HepG2 (cell line): ENCODE measurements around the gene ARFIP2. TPM values are rescaled to one million over a fixed set of nuclear protein-coding genes. Genes with fewer than 3 reads are reported as not detected.

ENCODE experiments used
- ATAC-seq: fragments of 200-7000 bp; cut with Tn5 transposase; 3 replicates; pipeline ENCODE4 v1.9.1; 2020; ENCODE audit warnings: mild to moderate bottlenecking, moderate library complexity
- BruUV-seq: library from RNA; stranded (reverse); fragments of 400-500 nt; replicated peaks from 2 replicates; lab custom pipeline; 2021; lab: Mats Ljungman, UMichigan
- CTCF ChIA-PET: fragments of 300-600 bp; formaldehyde crosslinking; extraction: SDS; loops from one replicate; lab custom pipeline; 2021; ENCODE audit warnings: low total read pairs, inconsistent platforms, low intra/inter-chr PET ratio; lab: Yijun Ruan, JAX
- POLR2A ChIA-PET: fragments of 350-600 bp; sonication (Branson Sonifier 250); formaldehyde crosslinking; loops from one replicate; lab custom pipeline; 2020; ENCODE audit warnings: antibody characterized with exemption, inconsistent platforms; lab: Yijun Ruan, JAX
- DNase-seq: peaks from one replicate; pipeline ENCODE4 v3.0.0-alpha.2; 2015; ENCODE audit warnings: low spot score
- FAIRE-seq: peaks from 3 replicates; lab custom pipeline; 2011; peaks lifted over from hg19 to GRCh38; lab: Jason Lieb, UNC
- H2AFZ ChIP-seq: one replicate; pipeline ENCODE4 v1.6.1; 2011; ENCODE audit warnings: low read length, inconsistent platforms
- H3K27ac ChIP-seq: fragments of 300-600 bp; 3 replicates; pipeline ENCODE4 v1.8.0; 2011; ENCODE audit warnings: mixed run types, mild to moderate bottlenecking, mixed read lengths, low read length, inconsistent platforms; ENCODE audit not compliant: insufficient read depth; ENCODE audit errors: extremely low read length
- H3K27me3 ChIP-seq, 2 experiments: fragments of 200-600 bp in 1 of 2; 2 replicates in 1 of 2; 3 replicates in 1 of 2; pipeline versions ENCODE4 v1.6.0 to v1.8.0; 2011; ENCODE audit warnings: low read length in 2 of 2, mild to moderate bottlenecking in 2 of 2, moderate library complexity in 2 of 2, inconsistent platforms in 1 of 2; ENCODE audit not compliant: insufficient read depth in 2 of 2, control insufficient read depth in 1 of 2
- H3K36me3 ChIP-seq, 2 experiments: fragments of 200-600 bp in 1 of 2; replicated peaks in 1 of 2; 2 replicates in 1 of 2; 3 replicates in 1 of 2; pipeline versions ENCODE4 v1.5.1 to v1.8.0; 2011; ENCODE audit warnings: low read length in 2 of 2, inconsistent platforms in 1 of 2; ENCODE audit not compliant: insufficient read depth in 2 of 2, control insufficient read depth in 1 of 2
- H3K4me1 ChIP-seq: 2 replicates; pipeline ENCODE4 v1.5.1; 2012; ENCODE audit warnings: low read length, inconsistent platforms; ENCODE audit not compliant: insufficient read depth
- H3K4me2 ChIP-seq: 2 replicates; pipeline ENCODE4 v1.6.0; 2011; ENCODE audit warnings: low read depth, low read length, inconsistent platforms
- H3K4me3 ChIP-seq, 3 experiments: fragments of 200-600 bp in 1 of 3; sonication (generic), shearing (Covaris generic) in 1 of 3; replicated peaks in 1 of 3; 2 replicates each; pipeline ENCODE4 v1.5.1; 2011 to 2016; ENCODE audit warnings: low read length in 3 of 3, inconsistent platforms in 2 of 3, low read depth in 2 of 3, mild to moderate bottlenecking in 2 of 3, control low read depth in 1 of 3, mixed read lengths in 1 of 3; ENCODE audit not compliant: insufficient read depth in 1 of 3
- H3K79me2 ChIP-seq: one replicate; pipeline ENCODE4 v1.6.1; 2011; ENCODE audit warnings: low read length, inconsistent platforms; ENCODE audit not compliant: insufficient read depth
- H3K9ac ChIP-seq: 2 replicates; pipeline ENCODE4 v1.6.0; 2011; ENCODE audit warnings: mild to moderate bottlenecking, low read depth, low read length, inconsistent platforms; ENCODE audit not compliant: insufficient read depth
- H3K9me3 ChIP-seq: 2 replicates; pipeline ENCODE4 v1.5.1; 2012; ENCODE audit warnings: mild to moderate bottlenecking, low read length
- H4K20me1 ChIP-seq: 2 replicates; pipeline ENCODE4 v1.6.0; 2011; ENCODE audit warnings: inconsistent platforms, mild to moderate bottlenecking, low read length, moderate library complexity; ENCODE audit not compliant: insufficient read depth
- CAMTA2 ChIP-seq: sonication (generic); formaldehyde crosslinking; IDR thresholded peaks from 2 replicates; pipeline ENCODE4 v1.4.0; 2020; ENCODE audit warnings: mild to moderate bottlenecking, missing genetic modification reagents, borderline replicate concordance
- FOXK1 ChIP-seq: sonication (generic); formaldehyde crosslinking; IDR thresholded peaks from 2 replicates; pipeline ENCODE4 v1.4.0; 2020; ENCODE audit warnings: low read depth, missing genetic modification reagents, borderline replicate concordance
- GABPA ChIP-seq, 2 experiments: IDR thresholded peaks; 2 replicates each; pipeline ENCODE4 v1.6.1; 2011 to 2016; ENCODE audit warnings: low read depth in 2 of 2, low read length in 1 of 2, missing biosample characterization in 1 of 2, missing genetic modification characterization in 1 of 2
- IKZF5 ChIP-seq: IDR thresholded peaks from 2 replicates; pipeline ENCODE4 v1.6.1; 2018; ENCODE audit warnings: missing genetic modification reagents, mild to moderate bottlenecking, missing compliant biosample characterization
- MYNN ChIP-seq: sonication (generic); formaldehyde crosslinking; IDR thresholded peaks from 2 replicates; pipeline ENCODE4 v1.4.0; 2020; ENCODE audit warnings: mild to moderate bottlenecking, low read depth, missing genetic modification reagents
- NFYB ChIP-seq: sonication (generic); formaldehyde crosslinking; IDR thresholded peaks from 2 replicates; pipeline ENCODE4 v1.4.0; 2020; ENCODE audit warnings: missing genetic modification reagents
- POLR2A ChIP-seq, 2 experiments: IDR thresholded peaks; 2 replicates each; pipeline ENCODE4 v1.6.1; 2011; ENCODE audit warnings: low read depth in 2 of 2, low read length in 2 of 2, mild to moderate bottlenecking in 1 of 2, moderate library complexity in 1 of 2; ENCODE audit not compliant: insufficient read depth in 1 of 2
- SOX6 ChIP-seq, 2 experiments: fragments of 450-650 bp in 1 of 2; sonication (generic) in 1 of 2; formaldehyde crosslinking in 1 of 2; IDR thresholded peaks; 2 replicates each; pipeline versions ENCODE4 v1.4.0 to v1.6.1; 2017 to 2020; ENCODE audit warnings: antibody characterized with exemption in 1 of 2, mild to moderate bottlenecking in 1 of 2, missing genetic modification reagents in 1 of 2
- ZFP41 ChIP-seq: sonication (generic); formaldehyde crosslinking; IDR thresholded peaks from 2 replicates; pipeline ENCODE4 v1.4.0; 2020; ENCODE audit warnings: mild to moderate bottlenecking, missing genetic modification reagents, borderline replicate concordance
- ZNF142 ChIP-seq: sonication (generic); formaldehyde crosslinking; IDR thresholded peaks from 2 replicates; pipeline ENCODE4 v1.4.0; 2020; ENCODE audit warnings: missing genetic modification reagents
- ZNF430 ChIP-seq: sonication (generic); formaldehyde crosslinking; IDR thresholded peaks from 2 replicates; pipeline ENCODE4 v1.9.0; 2021; ENCODE audit warnings: mild to moderate bottlenecking, missing genetic modification reagents
- ZNF530 ChIP-seq: sonication (generic); formaldehyde crosslinking; IDR thresholded peaks from 2 replicates; pipeline ENCODE4 v1.5.0; 2020; ENCODE audit warnings: low read depth, mild to moderate bottlenecking, missing genetic modification reagents
- ZNF678 ChIP-seq: sonication (generic); formaldehyde crosslinking; IDR thresholded peaks from 2 replicates; pipeline ENCODE4 v1.4.0; 2020; ENCODE audit warnings: mild to moderate bottlenecking, missing genetic modification reagents
- WGBS: methylation state at CpG from one replicate; pipeline ENCODE4 v1.1.6; 2017; ENCODE audit warnings: low lambda C conversion rate; 5-methylcytosine and 5-hydroxymethylcytosine counted together
- in situ Hi-C: cut with HindIII; loops from 2 replicates; pipeline ENCODE4 v1.10.0; 2017; ENCODE audit warnings: low pct_unique_long_range_greater_than_20kb; ENCODE audit not compliant: extremely low pct_ligation_motif_present
- intact Hi-C: fragments of 100-400 bp; cut with micrococcal nuclease; formaldehyde crosslinking; loops from one replicate; pipeline ENCODE4 v1.10.0; 2022; ENCODE audit not compliant: unreplicated experiment
- polyA plus RNA-seq, 8 experiments: library from polyadenylated mRNA; depleted of rRNA in 3 of 8; stranded (reverse) in 7 of 8; unstranded in 1 of 8; fragments of >200 nt; fragmentation: Illumina TruSeq in 4 of 8; extraction: Trizol in 4 of 8; gene quantifications; 2 replicates each; pipeline versions ENCODE4 v1.2.1 to v1.2.3, GENCODE V29; 2011 to 2016; ENCODE audit warnings: low read depth in 4 of 8, missing spikeins in 1 of 8, mixed read lengths in 1 of 8; ENCODE audit not compliant: insufficient read depth in 1 of 8
- total RNA-seq, 5 experiments: library from RNA; depleted of rRNA; stranded (reverse); fragments of >200 nt; fragmentation: Illumina TruSeq; extraction: Trizol; gene quantifications; 2 replicates each; pipeline ENCODE4 v1.2.3, GENCODE V29; 2016; ENCODE audit warnings: low read depth in 1 of 5

ARFIP2 gene
- total and polyA plus RNA-seq, 2 of the 13 experiments (the other 11 are each of a cell fraction or from before 2014, with no cell fraction given) = 56.6 to 60.2 TPM

GRCh38 chr11:6437423-6437822 lies 43.7 kb downstream of the ARFIP2 start:
- intact Hi-C loops = no loop called here
- in situ Hi-C loops = no loop called here

GRCh38 chr11:6433998-6434660 lies 47.0 kb downstream of the ARFIP2 start:
- H3K79me2 ChIP-seq = no peaks in the 10 kb centered on the region
- no TSS peak for BruUV-seq
- DNase-seq (peak; percentile 32), ATAC-seq (peak; percentile 55; the same call in 2 of the 3 replicates), FAIRE-seq (no peak)
- in situ Hi-C loops (no loop called here), intact Hi-C loops (no loop called here)
- no peaks in the 10 kb centered on the region for H3K27me3 ChIP-seq
- no peaks in the 10 kb centered on the region for H3K9me3 ChIP-seq
- H3K9ac ChIP-seq = no peak overlapping the region
- no peak overlapping the region for H3K4me2 ChIP-seq
- no peaks in the 10 kb centered on the region for H3K36me3 ChIP-seq
- no peak overlapping the region for H3K27ac ChIP-seq
- H2AFZ ChIP-seq = no peak overlapping the region
- H3K4me1 ChIP-seq = peaks cover 16% of the 10 kb centered on the region
- WGBS = 22% methylated on average over 5 of the region's 5 CpGs
- CTCF ChIA-PET = no interaction called here
- H4K20me1 ChIP-seq = no peaks in the 10 kb centered on the region
- POLR2A ChIA-PET = no interaction called here
- no peak overlapping the region for H3K4me3 ChIP-seq
- TF ChIP-seq IKZF5 (CRISPR knock-in tag) (no peak), ZNF430 (no peak), ZNF142 (CRISPR knock-in tag) (no peak), SOX6 (IDR thresholded peaks at IDR 0.05) (no peak), SOX6 (CRISPR knock-in tag; IDR thresholded peaks at IDR 0.05) (peak; percentile 65; the same call in 1 of the 2 replicates), ZFP41 (no peak), POLR2A (IDR thresholded peaks at IDR 0.05; ENCODE audit: insufficient read depth in 1 of 2, low read depth in 2 of 2, low read length in 2 of 2) (no peak), ZNF678 (CRISPR knock-in tag) (no peak), FOXK1 (CRISPR knock-in tag) (no peak), GABPA (IDR thresholded peaks at IDR 0.05; ENCODE audit: low read depth, low read length) (no peak), GABPA (CRISPR knock-in tag; IDR thresholded peaks at IDR 0.05; ENCODE audit: low read depth) (no peak)

More at GRCh38 chr11:6437423-6437822, 43.7 kb downstream of the ARFIP2 start:
- 92% methylated on average over 12 of the region's 12 CpGs for WGBS
- Histone ChIP-seq H3K9ac (no peak overlapping the region), H3K27ac (no peak overlapping the region), H3K27me3 (no peaks in the 10 kb centered on the region), H2AFZ (no peak overlapping the region), H3K4me2 (no peak overlapping the region), H3K4me1 (peaks cover 49% of the 10 kb centered on the region), H4K20me1 (no peaks in the 10 kb centered on the region), H3K36me3 (no peaks in the 10 kb centered on the region), H3K79me2 (no peaks in the 10 kb centered on the region), H3K4me3 (no peak overlapping the region), H3K9me3 (no peaks in the 10 kb centered on the region)
- no peak for ATAC-seq
- BruUV-seq = no TSS peak
- TF ChIP-seq NFYB = no peak
- TF ChIP-seq MYNN (CRISPR knock-in tag) = no peak
- no peak for TF ChIP-seq CAMTA2 (CRISPR knock-in tag)
- no peak for TF ChIP-seq ZNF530 (CRISPR knock-in tag)
- DNase-seq = no peak
- POLR2A ChIA-PET = no interaction called here
- CTCF ChIA-PET = no interaction called here
- FAIRE-seq = no peak
